K562 (cell line): ENCODE measurements around the gene NEB. TPM values are rescaled to one million over a fixed set of nuclear protein-coding genes. Genes with fewer than 3 reads are reported as not detected.

ENCODE experiments used
- ARID1B ChIP-seq: fragments of 450-650 bp; IDR thresholded peaks from 2 replicates; pipeline ENCODE4 v1.6.1; 2016; ENCODE audit warnings: antibody characterized with exemption, mild to moderate bottlenecking, inconsistent platforms
- BCL6 ChIP-seq: fragments of 250-450 bp; sonication (Bioruptor Pico); IDR thresholded peaks from 2 replicates; pipeline ENCODE4 v1.4.0; 2020
- BRD9 ChIP-seq: fragments of 450-650 bp; IDR thresholded peaks from 2 replicates; pipeline ENCODE4 v1.6.1; 2018; ENCODE audit warnings: low read depth; ENCODE audit not compliant: partially characterized antibody
- ELF1 ChIP-seq: fragments of 200-800 bp; sonication (Bioruptor generic); IDR thresholded peaks from 2 replicates; pipeline ENCODE4 v1.6.1; 2016; ENCODE audit warnings: missing genetic modification characterization, missing compliant biosample characterization
- EP300 ChIP-seq: IDR thresholded peaks from 2 replicates; pipeline ENCODE4 v1.6.1; 2012; ENCODE audit warnings: low read length, improper control_type of control experiment
- ESRRA ChIP-seq: fragments of 450-650 bp; IDR thresholded peaks from 2 replicates; pipeline ENCODE4 v1.6.1; 2014; ENCODE audit warnings: low read depth, mild to moderate bottlenecking, moderate library complexity, borderline replicate concordance
- EZH2 ChIP-seq: IDR thresholded peaks from 2 replicates; pipeline ENCODE4 v1.6.1; 2012; ENCODE audit warnings: low read depth, mild to moderate bottlenecking, inconsistent platforms, low read length, borderline replicate concordance
- FOSL1 ChIP-seq: fragments of 200-800 bp; sonication (Bioruptor generic); conservative IDR thresholded peaks from 2 replicates; pipeline ENCODE4 v1.6.1; 2016; ENCODE audit warnings: missing genetic modification characterization, missing compliant biosample characterization
- GABPA ChIP-seq: fragments of 200-800 bp; sonication (Bioruptor generic); conservative IDR thresholded peaks from 2 replicates; pipeline ENCODE4 v1.6.1; 2016; ENCODE audit warnings: low read depth, missing genetic modification characterization, missing compliant biosample characterization
- KLF6 ChIP-seq: fragments of 250-450 bp; sonication (Bioruptor Pico); IDR thresholded peaks from 2 replicates; pipeline ENCODE4 v1.4.0; 2020; ENCODE audit warnings: mild to moderate bottlenecking, moderate library complexity, borderline replicate concordance
- MBD2 ChIP-seq: sonication (generic); IDR thresholded peaks from 2 replicates; pipeline ENCODE4 v1.6.1; 2016; ENCODE audit warnings: low read depth, borderline replicate concordance
- MTA3 ChIP-seq: fragments of 450-650 bp; formaldehyde crosslinking; IDR thresholded peaks from 2 replicates; pipeline ENCODE4 v1.6.1; 2017; ENCODE audit warnings: mild to moderate bottlenecking, borderline replicate concordance
- NFXL1 ChIP-seq: fragments of 450-650 bp; formaldehyde crosslinking; IDR thresholded peaks from 2 replicates; pipeline ENCODE4 v1.4.0; 2021; ENCODE audit warnings: mild to moderate bottlenecking
- RAD21 ChIP-seq, 2 experiments: fragments of 250-450 bp in 1 of 2; fragments of 450-650 bp in 1 of 2; sonication (Bioruptor Pico) in 1 of 2; formaldehyde crosslinking in 1 of 2; IDR thresholded peaks in 1 of 2; conservative IDR thresholded peaks in 1 of 2; 2 replicates each; pipeline versions ENCODE4 v1.4.0 to v1.8.0; 2020 to 2022; ENCODE audit warnings: mild to moderate bottlenecking in 2 of 2, moderate library complexity in 1 of 2
- SMAD4 ChIP-seq: fragments of 250-450 bp; sonication (Bioruptor Pico); conservative IDR thresholded peaks from 2 replicates; pipeline ENCODE4 v1.8.0; 2021; ENCODE audit warnings: inconsistent platforms, mild to moderate bottlenecking, moderate library complexity
- TEAD1 ChIP-seq, 2 experiments: fragments of 450-650 bp in 1 of 2; sonication (generic) in 1 of 2; formaldehyde crosslinking; IDR thresholded peaks; 2 replicates each; pipeline versions ENCODE4 v1.4.0 to v1.8.0; 2020 to 2022; ENCODE audit warnings: mild to moderate bottlenecking in 2 of 2, missing genetic modification reagents in 1 of 2
- TSHZ1 ChIP-seq: fragments of 250-450 bp; sonication (Bioruptor Pico); IDR thresholded peaks from 2 replicates; pipeline ENCODE4 v1.4.0; 2020; ENCODE audit warnings: mild to moderate bottlenecking, moderate library complexity
- ZFP30 ChIP-seq: fragments of 250-450 bp; sonication (Bioruptor Pico); IDR thresholded peaks from 2 replicates; pipeline ENCODE4 v1.8.0; 2022; ENCODE audit warnings: moderate library complexity, mild to moderate bottlenecking, inconsistent platforms, borderline replicate concordance
- ZKSCAN3 ChIP-seq: fragments of 250-450 bp; sonication (Bioruptor Pico); IDR thresholded peaks from 2 replicates; pipeline ENCODE4 v1.4.0; 2020
- ZNF140 ChIP-seq: fragments of 250-450 bp; sonication (Bioruptor Pico); IDR thresholded peaks from 2 replicates; pipeline ENCODE4 v1.8.0; 2021; ENCODE audit warnings: moderate library complexity, mild to moderate bottlenecking, inconsistent platforms
- ZNF311 ChIP-seq: fragments of 250-450 bp; sonication (Bioruptor Pico); IDR thresholded peaks from 2 replicates; pipeline ENCODE4 v1.4.0; 2020; ENCODE audit warnings: mild to moderate bottlenecking, moderate library complexity
- ZNF507 ChIP-seq: conservative IDR thresholded peaks from 2 replicates; pipeline ENCODE4 v1.6.1; 2017; ENCODE audit warnings: missing genetic modification characterization, missing compliant biosample characterization
- ZNF584 ChIP-seq: fragments of 200-800 bp; sonication (Bioruptor generic); IDR thresholded peaks from 2 replicates; pipeline ENCODE4 v1.6.1; 2016; ENCODE audit warnings: low read depth, mild to moderate bottlenecking, missing genetic modification characterization, missing compliant biosample characterization
- ZNF766 ChIP-seq: fragments of 200-800 bp; sonication (Bioruptor generic); conservative IDR thresholded peaks from 2 replicates; pipeline ENCODE4 v1.6.1; 2016; ENCODE audit warnings: missing genetic modification characterization, missing compliant biosample characterization
- polyA plus RNA-seq, 8 experiments: library from polyadenylated mRNA; depleted of rRNA in 4 of 8; stranded (reverse) in 5 of 8; unstranded in 3 of 8; fragments of >200 nt; fragmentation: Nextera tagmentation in 2 of 8; fragmentation: Illumina TruSeq in 1 of 8; extraction: Ambion mirVana in 2 of 8; extraction: Trizol in 1 of 8; gene quantifications; 2 replicates each; pipeline versions ENCODE4 v1.2.1 to v1.2.3, GENCODE V29; 2011 to 2014; ENCODE audit warnings: inconsistent platforms in 1 of 8, missing spikeins in 1 of 8
- total RNA-seq, 7 experiments: library from RNA; depleted of rRNA in 6 of 7; stranded (reverse); fragments of >200 nt in 6 of 7; fragmentation: Illumina TruSeq in 2 of 7; extraction: Trizol in 2 of 7; gene quantifications; 2 replicates each; pipeline versions ENCODE4 v1.2.1 to v1.2.3, GENCODE V29; 2011 to 2021; ENCODE audit warnings: low replicate concordance in 1 of 7
- TF ChIP-seq, protein P1 (sequence below): sonication (generic); formaldehyde crosslinking; IDR thresholded peaks from 2 replicates; pipeline ENCODE4 v1.8.0; 2022; ENCODE audit warnings: missing genetic modification reagents, mild to moderate bottlenecking, borderline replicate concordance

NEB gene
- total and polyA plus RNA-seq, 9 of the 15 experiments (the other 6 are each of a cell fraction or from before 2014, with no cell fraction given), result 1.7 to 3.8 (median 2.9) TPM

GRCh38 chr2:151657667-151658076, 76.6 kb downstream of the NEB start (continued):
- TF ChIP-seq GABPA (peak; percentile 50; the same call in 1 of the 2 replicates), SMAD4 (CRISPR knock-in tag) (peak; percentile 74), ELF1 (no peak), ZKSCAN3 (no peak), BCL6 (CRISPR knock-in tag) (no peak), EP300 (peak; percentile 68), EZH2 (no peak), ZNF140 (no peak), ZNF584 (peak; percentile 89), MBD2 (no peak), ZNF766 (CRISPR knock-in tag) (peak; percentile 85), BRD9 (peak; percentile 47), TSHZ1 (CRISPR knock-in tag) (no peak), ZNF311 (CRISPR knock-in tag) (0 out of 2 replicates have a peak, but pooled peaks have one; percentile 23), TEAD1 (CRISPR knock-in tag; IDR thresholded peaks at IDR 0.05) (0 out of 4 replicates have a peak, but pooled peaks of 1 of the 2 experiments have one; percentile 57), ARID1B (peak; percentile 74), KLF6 (no peak), MTA3 (no peak), ESRRA (peak; percentile 39; the same call in 1 of the 2 replicates), RAD21 (CRISPR knock-in tag; conservative IDR thresholded peaks at IDR 0.05 in 1 of 2, IDR thresholded peaks at IDR 0.05 in 1 of 2) (peak in 1 of 2 experiments; percentile 8; a peak in 2 of 4 replicates), ZNF507 (tag) (no peak), NFXL1 (0 out of 2 replicates have a peak, but pooled peaks have one; percentile 57), ZFP30 (no peak), FOSL1 (peak; percentile 91)
- TF ChIP-seq, protein P1, sequence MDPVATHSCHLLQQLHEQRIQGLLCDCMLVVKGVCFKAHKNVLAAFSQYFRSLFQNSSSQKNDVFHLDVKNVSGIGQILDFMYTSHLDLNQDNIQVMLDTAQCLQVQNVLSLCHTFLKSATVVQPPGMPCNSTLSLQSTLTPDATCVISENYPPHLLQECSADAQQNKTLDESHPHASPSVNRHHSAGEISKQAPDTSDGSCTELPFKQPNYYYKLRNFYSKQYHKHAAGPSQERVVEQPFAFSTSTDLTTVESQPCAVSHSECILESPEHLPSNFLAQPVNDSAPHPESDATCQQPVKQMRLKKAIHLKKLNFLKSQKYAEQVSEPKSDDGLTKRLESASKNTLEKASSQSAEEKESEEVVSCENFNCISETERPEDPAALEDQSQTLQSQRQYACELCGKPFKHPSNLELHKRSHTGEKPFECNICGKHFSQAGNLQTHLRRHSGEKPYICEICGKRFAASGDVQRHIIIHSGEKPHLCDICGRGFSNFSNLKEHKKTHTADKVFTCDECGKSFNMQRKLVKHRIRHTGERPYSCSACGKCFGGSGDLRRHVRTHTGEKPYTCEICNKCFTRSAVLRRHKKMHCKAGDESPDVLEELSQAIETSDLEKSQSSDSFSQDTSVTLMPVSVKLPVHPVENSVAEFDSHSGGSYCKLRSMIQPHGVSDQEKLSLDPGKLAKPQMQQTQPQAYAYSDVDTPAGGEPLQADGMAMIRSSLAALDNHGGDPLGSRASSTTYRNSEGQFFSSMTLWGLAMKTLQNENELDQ (CRISPR knock-in tag), result no peak
